OCI-LY1 (cell line): ENCODE measurements around the gene MYO1D.

Experiments
- H2AFZ ChIP-seq: fragments of 200-600 bp; sonication (generic), shearing (Covaris generic); 2 replicates; pipeline ENCODE4 v1.6.0; 2014; ENCODE audit warnings: antibody characterized with exemption, mild to moderate bottlenecking, low read length
- H3F3A ChIP-seq: fragments of 200-600 bp; sonication (generic), shearing (Covaris generic); 2 replicates; pipeline ENCODE4 v1.6.0; 2014; ENCODE audit warnings: mild to moderate bottlenecking, antibody characterized with exemption, low read length, moderate library complexity; ENCODE audit not compliant: insufficient read depth
- H3K27ac ChIP-seq: fragments of 200-600 bp; sonication (generic); 2 replicates; pipeline ENCODE4 v1.5.1; 2014; ENCODE audit warnings: low read length, mixed run types, mild to moderate bottlenecking, low read depth; ENCODE audit not compliant: poor library complexity, severe bottlenecking
- H3K27me3 ChIP-seq: fragments of 200-600 bp; sonication (generic); 2 replicates; pipeline ENCODE4 v1.6.0; 2014; ENCODE audit warnings: antibody characterized with exemption, mild to moderate bottlenecking, low read length, moderate library complexity; ENCODE audit not compliant: insufficient read depth
- H3K36me3 ChIP-seq: fragments of 200-600 bp; sonication (generic); 2 replicates; pipeline ENCODE4 v1.6.1; 2014; ENCODE audit warnings: mild to moderate bottlenecking, antibody characterized with exemption, low read length, moderate library complexity, mixed read lengths; ENCODE audit not compliant: insufficient read depth
- H3K4me1 ChIP-seq: fragments of 200-600 bp; sonication (generic); 2 replicates; pipeline ENCODE4 v1.5.1; 2014; ENCODE audit warnings: mild to moderate bottlenecking, low read length, moderate library complexity; ENCODE audit not compliant: insufficient read depth, severe bottlenecking
- H3K4me2 ChIP-seq: fragments of 200-600 bp; sonication (generic), shearing (Covaris generic); 2 replicates; pipeline ENCODE4 v1.6.1; 2014; ENCODE audit warnings: low read length
- H3K4me3 ChIP-seq: fragments of 200-600 bp; sonication (generic); 2 replicates; pipeline ENCODE4 v1.5.1; 2014; ENCODE audit warnings: low read length, low read depth, mild to moderate bottlenecking, mixed read lengths; ENCODE audit not compliant: poor library complexity, severe bottlenecking
- H3K79me2 ChIP-seq: fragments of 200-600 bp; shearing (Covaris generic); 2 replicates; pipeline ENCODE4 v1.6.1; 2016; ENCODE audit warnings: mixed run types, low read length, mixed read lengths; ENCODE audit not compliant: insufficient read depth
- H3K9ac ChIP-seq: fragments of 200-600 bp; sonication (generic), shearing (Covaris generic); 2 replicates; pipeline ENCODE4 v1.6.1; 2014; ENCODE audit warnings: mild to moderate bottlenecking, low read length, mixed read lengths
- H3K9me2 ChIP-seq: fragments of 200-600 bp; sonication (generic), shearing (Covaris generic); 2 replicates; pipeline ENCODE4 v1.6.1; 2014; ENCODE audit warnings: low read depth, mild to moderate bottlenecking, low read length, mixed read lengths
- H3K9me3 ChIP-seq: fragments of 200-600 bp; shearing (Covaris generic); 2 replicates; pipeline ENCODE4 v1.6.1; 2014; ENCODE audit warnings: low read length, mixed read lengths
- H4K20me1 ChIP-seq: fragments of 200-600 bp; sonication (generic), shearing (Covaris generic); 2 replicates; pipeline ENCODE4 v1.6.0; 2016; ENCODE audit warnings: mild to moderate bottlenecking, low read length; ENCODE audit not compliant: insufficient read depth
- CTCF ChIP-seq: fragments of 200-600 bp; sonication (generic), shearing (Covaris generic); IDR thresholded peaks from 2 replicates; pipeline ENCODE4 v1.5.1; 2017; ENCODE audit warnings: mild to moderate bottlenecking, antibody characterized with exemption, low read length, moderate library complexity, mixed read lengths
- EZH2 ChIP-seq: fragments of 200-600 bp; sonication (generic), shearing (Covaris generic); IDR thresholded peaks from 2 replicates; pipeline ENCODE4 v1.8.0; 2017; ENCODE audit warnings: borderline replicate concordance, mixed run types, mild to moderate bottlenecking, antibody characterized with exemption, low read length, moderate library complexity, mixed read lengths

MYO1D gene

GRCh38 chr17:32464374-32464773 is 412.6 kb downstream of the MYO1D start:
- H3K9me2 ChIP-seq: no peaks in the 10 kb centered on the region
- H3K79me2 ChIP-seq: peaks cover 7% of the 10 kb centered on the region; the same call in 1 of the 2 replicates
- no peak overlapping the region for H3K9ac ChIP-seq
- no peaks in the 10 kb centered on the region for H4K20me1 ChIP-seq
- H3F3A ChIP-seq: no peaks in the 10 kb centered on the region
- H3K4me2 ChIP-seq: no peak overlapping the region
- peaks cover 89% of the 10 kb centered on the region for H3K36me3 ChIP-seq
- no peaks in the 10 kb centered on the region for H3K4me1 ChIP-seq
- H3K4me3 ChIP-seq: no peak overlapping the region
- H3K27me3 ChIP-seq: no peaks in the 10 kb centered on the region
- H2AFZ ChIP-seq: no peak overlapping the region
- TF ChIP-seq CTCF: no peak
- no peak for TF ChIP-seq EZH2
- no peaks in the 10 kb centered on the region for H3K9me3 ChIP-seq
- H3K27ac ChIP-seq: no peak overlapping the region

DNA sequence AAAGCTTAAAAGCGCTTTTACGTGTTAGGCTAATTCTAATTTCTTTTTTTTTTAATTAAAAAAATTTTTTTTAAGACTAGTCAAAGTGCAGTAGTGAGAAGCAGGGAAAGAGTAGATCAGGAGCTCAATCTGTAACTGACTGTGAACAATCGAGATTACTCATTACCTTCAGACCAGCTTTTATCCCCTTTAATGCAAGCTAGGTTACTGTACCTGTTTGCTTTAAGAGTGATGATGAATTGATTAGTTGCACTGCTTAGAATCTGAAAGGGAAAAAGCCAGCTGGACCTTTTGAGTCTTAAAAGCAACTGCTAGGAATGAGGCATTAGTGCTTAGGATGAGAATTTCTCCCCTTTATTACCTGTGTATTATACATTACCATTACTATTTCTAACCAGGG is 413.6 kb downstream of the MYO1D start:
- peaks cover 7% of the 10 kb centered on the region; the same call in 1 of the 2 replicates for H3K79me2 ChIP-seq
- no peaks in the 10 kb centered on the region for H3F3A ChIP-seq
- no peak overlapping the region for H3K9ac ChIP-seq
- no peaks in the 10 kb centered on the region for H3K9me2 ChIP-seq
- H3K4me3 ChIP-seq: no peak overlapping the region
- H3K4me2 ChIP-seq: no peak overlapping the region
- H3K4me1 ChIP-seq: no peaks in the 10 kb centered on the region
- H2AFZ ChIP-seq: no peak overlapping the region
- H3K36me3 ChIP-seq: peaks cover 86% of the 10 kb centered on the region
- H3K27me3 ChIP-seq: no peaks in the 10 kb centered on the region
- no peak overlapping the region for H3K27ac ChIP-seq
- no peaks in the 10 kb centered on the region for H3K9me3 ChIP-seq
- TF ChIP-seq CTCF (no peak), EZH2 (no peak)
- no peaks in the 10 kb centered on the region for H4K20me1 ChIP-seq

DNA sequence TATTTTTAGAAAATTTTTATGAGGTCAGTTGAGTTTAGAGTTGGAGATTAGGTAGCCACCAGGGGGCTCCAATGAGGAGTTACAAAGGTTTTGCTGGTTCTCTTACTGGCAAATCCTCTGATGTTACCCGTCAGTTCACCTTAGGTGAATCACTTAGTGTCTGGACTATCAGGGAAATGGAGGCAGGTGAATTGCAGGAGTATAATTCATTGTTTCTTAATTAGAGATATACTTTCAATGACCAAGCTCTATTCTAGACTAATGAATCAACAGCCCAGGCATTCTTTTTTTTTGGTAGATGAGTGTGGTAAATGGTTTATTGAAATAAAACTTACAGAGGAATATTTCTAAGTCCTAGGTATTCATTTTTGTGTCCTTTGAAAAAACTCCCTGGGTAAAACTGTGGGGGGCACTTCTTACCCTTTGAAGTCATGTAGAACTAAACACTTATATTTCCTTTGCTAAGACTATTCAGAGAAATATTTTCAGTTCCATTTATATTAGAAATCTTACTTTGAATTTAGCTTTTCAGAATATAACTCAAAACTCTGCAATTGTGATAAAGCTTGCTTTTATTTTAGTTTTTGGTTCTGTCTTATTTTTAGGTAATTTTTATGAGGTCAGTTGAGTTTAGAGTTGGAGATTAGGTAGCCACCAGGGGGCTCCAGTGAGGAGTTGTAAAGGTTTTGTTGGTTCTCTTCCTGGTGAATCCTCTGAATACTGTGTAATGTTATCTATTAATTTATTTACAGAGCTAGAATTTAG is 414.9 kb downstream of the MYO1D start:
- H3K9me3 ChIP-seq: no peaks in the 10 kb centered on the region
- H3K4me2 ChIP-seq: no peak overlapping the region
- peak; percentile 65 for TF ChIP-seq CTCF
- no peak for TF ChIP-seq EZH2
- H3K9ac ChIP-seq: no peak overlapping the region
- no peaks in the 10 kb centered on the region for H3K9me2 ChIP-seq
- H3K27me3 ChIP-seq: no peaks in the 10 kb centered on the region
- no peak overlapping the region for H3K27ac ChIP-seq
- H3K4me1 ChIP-seq: no peaks in the 10 kb centered on the region
- H2AFZ ChIP-seq: no peak overlapping the region
- peaks cover 87% of the 10 kb centered on the region for H3K36me3 ChIP-seq
- H3F3A ChIP-seq: no peaks in the 10 kb centered on the region
- no peak overlapping the region for H3K4me3 ChIP-seq
- no peaks in the 10 kb centered on the region for H4K20me1 ChIP-seq
- peaks cover 7% of the 10 kb centered on the region; the same call in 1 of the 2 replicates for H3K79me2 ChIP-seq
